Activated CD8-positive, alpha-beta memory T cell treated with anti-CD3 and anti-CD28 coated beads, Interleukin-2, amount 10 ng/mL, durations not matched to agents 7 days and 5 days (primary cell): ENCODE data around the gene DDX1. TPM values are rescaled to one million over a fixed set of nuclear protein-coding genes. Genes with fewer than 3 reads are reported as not detected.
"Not testable (repeated sequence)": the region's sequence is repeated elsewhere in the genome, so short reads cannot be mapped to it uniquely, and the experiment has no call there.

Experiments
- ATAC-seq: fragments of 150-1000 bp; cut with Tn5 transposase; one replicate; pipeline ENCODE4 v1.10.0; 2021; ENCODE audit warnings: moderate library complexity
- CTCF ChIA-PET: fragments of 350-600 bp; sonication (Branson Sonifier 250); formaldehyde crosslinking; loops from one replicate; lab custom pipeline; 2021; ENCODE audit warnings: antibody characterized with exemption; lab: Charles Lee
- DNase-seq: peaks from one replicate; pipeline ENCODE4 v3.0.0-alpha.2; 2020
- H3K27ac Mint-ChIP-seq: one replicate; pipeline ENCODE4 v1.8.0; 2021; ENCODE audit warnings: mild to moderate bottlenecking, mixed read lengths
- H3K27me3 Mint-ChIP-seq: one replicate; pipeline ENCODE4 v1.8.0; 2021; ENCODE audit warnings: mixed read lengths
- H3K36me3 Mint-ChIP-seq: one replicate; pipeline ENCODE4 v1.8.0; 2021; ENCODE audit warnings: mild to moderate bottlenecking, mixed read lengths
- H3K4me1 Mint-ChIP-seq: one replicate; pipeline ENCODE4 v1.8.0; 2021; ENCODE audit warnings: mixed read lengths
- H3K4me3 Mint-ChIP-seq: one replicate; pipeline ENCODE4 v1.8.0; 2021; ENCODE audit warnings: mild to moderate bottlenecking, moderate library complexity, mixed read lengths
- H3K9me3 Mint-ChIP-seq: one replicate; pipeline ENCODE4 v1.8.0; 2022; ENCODE audit warnings: low read depth, mixed read lengths
- total RNA-seq, 2 experiments: library from RNA; stranded (reverse); gene quantifications; one replicate each; pipeline ENCODE4 v1.2.3, GENCODE V29; 2021

DDX1 gene
- total RNA-seq, 2 experiments from 2014 or later: 58.5 to 81.3 TPM

DNA sequence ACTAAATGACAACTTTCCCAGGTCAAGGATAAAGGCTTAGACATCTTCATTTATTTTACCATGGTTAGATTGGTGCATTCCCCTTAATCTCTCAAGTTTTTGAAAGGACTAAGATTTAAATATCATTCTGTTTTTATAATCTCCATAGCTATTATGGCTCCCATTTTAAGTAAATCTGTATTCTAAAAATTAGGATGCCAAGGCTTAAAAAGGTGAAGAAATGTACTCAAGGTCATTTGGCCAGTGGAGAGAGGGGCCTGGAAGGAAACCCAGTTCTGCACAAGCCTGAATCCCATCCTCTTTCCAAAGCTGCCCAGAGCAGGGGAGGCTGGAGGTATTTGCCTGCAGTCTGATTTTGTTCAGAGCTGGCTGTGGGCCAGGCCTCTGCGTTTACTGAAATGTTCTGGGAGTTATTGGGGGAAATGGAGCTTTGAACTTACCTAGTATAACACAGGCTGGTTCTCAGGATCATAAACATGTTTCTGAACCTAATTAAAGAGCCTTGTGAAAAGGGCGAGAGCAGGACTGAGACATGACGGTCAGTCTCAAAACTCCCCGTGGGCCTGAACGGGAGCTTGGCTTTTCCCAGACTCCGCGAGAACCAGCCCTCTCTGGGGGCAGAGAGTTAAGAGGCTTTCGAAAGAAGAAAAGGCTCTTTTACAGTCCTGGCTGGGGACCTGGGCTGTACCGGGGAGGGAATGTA lies 85.6 kb downstream of the DDX1 start:
- H3K4me3 Mint-ChIP-seq: no peak overlapping the region
- ATAC-seq (no peak), DNase-seq (no peak)
- H3K27me3 Mint-ChIP-seq: peaks cover 6% of the 10 kb centered on the region
- H3K4me1 Mint-ChIP-seq: no peaks in the 10 kb centered on the region
- no peaks in the 10 kb centered on the region for H3K9me3 Mint-ChIP-seq
- CTCF ChIA-PET: no interaction called here
- H3K36me3 Mint-ChIP-seq: no peaks in the 10 kb centered on the region
- no peak overlapping the region for H3K27ac Mint-ChIP-seq

DNA sequence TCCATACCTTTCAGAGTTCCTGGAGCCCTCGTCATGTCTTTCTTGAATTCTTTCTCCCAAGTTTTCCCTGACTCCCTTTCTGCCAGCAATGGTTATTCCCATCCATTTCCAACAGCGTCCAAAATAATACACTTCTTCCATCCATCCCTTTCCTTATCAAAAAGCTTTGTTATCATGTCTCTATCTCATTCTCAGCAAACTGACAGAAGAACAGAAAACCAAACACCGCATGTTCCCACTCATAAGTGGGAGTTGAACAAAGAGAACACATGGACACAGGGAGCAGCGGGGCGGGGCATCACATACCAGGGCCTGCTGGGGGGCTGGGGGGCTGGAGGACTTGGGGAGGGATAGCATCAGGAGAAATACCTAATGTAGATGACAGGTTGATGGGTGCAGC lies 86.7 kb downstream of the DDX1 start:
- H3K27me3 Mint-ChIP-seq: peaks cover 6% of the 10 kb centered on the region
- no peaks in the 10 kb centered on the region for H3K9me3 Mint-ChIP-seq
- ATAC-seq (no peak), DNase-seq (no peak)
- CTCF ChIA-PET: no interaction called here
- H3K4me3 Mint-ChIP-seq: no peak overlapping the region
- no peaks in the 10 kb centered on the region for H3K36me3 Mint-ChIP-seq
- H3K4me1 Mint-ChIP-seq: no peaks in the 10 kb centered on the region
- H3K27ac Mint-ChIP-seq: no peak overlapping the region

- CTCF ChIA-PET: interaction anchor here (0.7 kb wide), 1 partner anchor 14 kb away, joined by 3 read pairs; no protein-coding TSS in a partner anchor
These were observed 87.2 kb downstream of the DDX1 start for GRCh38 chr2:15678909-15679308.

GRCh38 chr2:15679386-15679924 lies 87.8 kb downstream of the DDX1 start:
- no peaks in the 10 kb centered on the region for H3K9me3 Mint-ChIP-seq
- no peak overlapping the region for H3K27ac Mint-ChIP-seq
- DNase-seq (no peak), ATAC-seq (no peak)
- H3K36me3 Mint-ChIP-seq: no peaks in the 10 kb centered on the region
- H3K4me3 Mint-ChIP-seq: no peak overlapping the region
- no peaks in the 10 kb centered on the region for H3K4me1 Mint-ChIP-seq
- CTCF ChIA-PET: interaction anchor here (0.7 kb wide), 1 partner anchor 14 kb away, joined by 3 read pairs; no protein-coding TSS in a partner anchor
- no peaks in the 10 kb centered on the region for H3K27me3 Mint-ChIP-seq

More at GRCh38 chr2:15678909-15679308, 87.2 kb downstream of the DDX1 start:
- Mint-ChIP-seq H3K27me3 (peaks cover 1% of the 10 kb centered on the region), H3K4me1 (no peaks in the 10 kb centered on the region), H3K9me3 (no peaks in the 10 kb centered on the region), H3K4me3 (no peak overlapping the region), H3K36me3 (no peaks in the 10 kb centered on the region), H3K27ac (no peak overlapping the region)
- ATAC-seq (no peak), DNase-seq (no peak)

GRCh38 chr2:15680132-15680531 lies 88.5 kb downstream of the DDX1 start:
- ATAC-seq, H3K27me3 Mint-ChIP-seq, H3K36me3 Mint-ChIP-seq, H3K4me3 Mint-ChIP-seq, H3K27ac Mint-ChIP-seq, DNase-seq, CTCF ChIA-PET, H3K9me3 Mint-ChIP-seq, H3K4me1 Mint-ChIP-seq: not testable (repeated sequence)

Other genes with a start within 250 kb of the DDX1 start
- gene NBAS, start 30.5 kb upstream of the DDX1 start, total RNA-seq: 10 to 100 TPM; 32.9 to 34.0 TPM